HUES64 (cell line): Measurements from ENCODE around the gene KRT6A.
"Not testable (repeated sequence)": the region's sequence is repeated elsewhere in the genome, so short reads cannot be mapped to it uniquely, and the experiment has no call there.

Experiments
- H3K27ac ChIP-seq: 2 replicates; pipeline ENCODE4 v1.7.0; 2013; ENCODE audit warnings: low read depth, low read length, inconsistent platforms
- H3K27me3 ChIP-seq: 2 replicates; pipeline ENCODE4 v1.6.1; 2013; ENCODE audit warnings: mild to moderate bottlenecking, low read length; ENCODE audit not compliant: insufficient read depth
- H3K36me3 ChIP-seq: 2 replicates; pipeline ENCODE4 v1.6.1; 2013; ENCODE audit warnings: mild to moderate bottlenecking, low read length; ENCODE audit not compliant: insufficient read depth
- H3K4me1 ChIP-seq: 2 replicates; pipeline ENCODE4 v1.6.1; 2013; ENCODE audit warnings: mild to moderate bottlenecking, low read length, moderate library complexity; ENCODE audit not compliant: insufficient read depth
- H3K4me3 ChIP-seq: 2 replicates; pipeline ENCODE4 v1.5.1; 2013; ENCODE audit warnings: mild to moderate bottlenecking, low read length, moderate library complexity
- H3K9ac ChIP-seq: 2 replicates; pipeline ENCODE4 v1.6.1; 2013; ENCODE audit warnings: mild to moderate bottlenecking, low read depth, low read length
- H3K9me3 ChIP-seq: 2 replicates; pipeline ENCODE4 v1.6.1; 2013; ENCODE audit warnings: low read depth, low read length; ENCODE audit not compliant: insufficient read depth
- WGBS: fragments of 150-250, 120-280 bp; methylation state at CpG from one replicate; pipeline ENCODE4 v1.1.7; 2013; ENCODE audit warnings: missing lambda C conversion rate; 5-methylcytosine and 5-hydroxymethylcytosine counted together

KRT6A gene

DNA sequence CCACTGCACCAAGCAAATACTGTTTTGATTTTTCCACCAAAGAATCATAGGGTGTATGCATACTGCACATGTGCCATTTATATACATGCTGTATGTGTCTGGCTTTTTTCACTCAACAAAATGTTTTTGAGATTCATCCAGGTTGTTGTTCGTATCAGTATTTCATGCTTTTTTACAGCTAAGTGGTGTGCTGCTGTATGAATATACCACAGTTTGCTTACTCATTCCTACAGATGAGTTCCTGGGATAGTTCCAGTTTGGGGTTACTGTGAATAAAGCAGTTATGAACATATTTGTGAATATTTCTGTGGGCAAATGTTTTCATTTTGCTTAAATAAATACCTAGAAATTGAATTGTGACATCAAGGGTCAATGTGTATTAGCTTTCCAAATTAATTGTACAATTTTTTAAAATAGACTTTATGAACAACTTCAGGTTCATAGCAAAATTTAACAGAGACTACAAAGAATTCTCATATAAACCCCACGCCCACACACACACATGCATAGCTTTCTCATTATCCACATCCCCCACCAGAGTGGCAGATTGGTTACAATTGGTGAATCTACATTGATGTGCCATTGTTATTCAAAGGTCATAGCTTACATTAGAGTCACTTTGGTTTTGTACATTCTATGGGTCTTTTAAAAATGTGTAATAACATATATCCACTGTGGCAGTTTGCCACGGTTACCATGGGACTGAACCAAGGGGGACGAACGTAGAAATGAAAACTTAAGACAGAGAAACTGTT is 6.9 kb upstream of the KRT6A start:
- peaks cover 18% of the 10 kb centered on the region for H3K4me1 ChIP-seq
- 94% methylated on average over 5 of the region's 5 CpGs for WGBS
- H3K9me3 ChIP-seq, result no peaks in the 10 kb centered on the region
- H3K27ac ChIP-seq, result no peak overlapping the region
- no peaks in the 10 kb centered on the region for H3K27me3 ChIP-seq
- H3K36me3 ChIP-seq, result no peaks in the 10 kb centered on the region
- no peak overlapping the region for H3K4me3 ChIP-seq
- H3K9ac ChIP-seq, result no peak overlapping the region

DNA sequence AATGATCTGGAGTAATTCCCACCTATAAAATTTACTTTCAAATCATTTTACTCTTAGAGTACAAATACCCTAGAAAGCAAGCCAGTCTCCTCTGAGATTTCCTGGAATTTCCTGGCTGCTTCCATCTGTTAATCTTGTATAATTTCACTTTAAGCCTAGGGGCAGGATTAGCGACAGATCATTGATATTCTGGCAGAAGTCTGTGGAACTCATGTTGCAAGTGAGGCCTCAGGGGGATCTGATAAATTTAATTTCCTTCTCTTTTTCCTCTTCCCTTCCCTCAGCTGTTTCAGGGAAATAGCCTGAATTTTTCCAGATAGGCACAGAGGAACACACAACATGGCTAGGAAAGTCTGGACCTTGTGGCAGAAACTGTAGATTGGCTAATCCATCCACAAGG is 5.9 kb upstream of the KRT6A start:
- Histone ChIP-seq H3K27ac (no peak overlapping the region), H3K4me1 (peaks cover 18% of the 10 kb centered on the region), H3K27me3 (no peaks in the 10 kb centered on the region), H3K9ac (no peak overlapping the region), H3K36me3 (no peaks in the 10 kb centered on the region), H3K9me3 (no peaks in the 10 kb centered on the region), H3K4me3 (no peak overlapping the region)
- 75% methylated on average over 1 of the region's 1 CpG for whole genome bisulfite sequencing

GRCh38 chr12:52497975-52498374 is 4.9 kb upstream of the KRT6A start:
- no peak overlapping the region for H3K9ac ChIP-seq
- WGBS, result 96% methylated on average over 7 of the region's 7 CpGs
- no peaks in the 10 kb centered on the region for H3K27me3 ChIP-seq
- H3K27ac ChIP-seq, result no peak overlapping the region
- no peak overlapping the region for H3K4me3 ChIP-seq
- H3K9me3 ChIP-seq, result no peaks in the 10 kb centered on the region
- peaks cover 18% of the 10 kb centered on the region for H3K4me1 ChIP-seq
- no peaks in the 10 kb centered on the region for H3K36me3 ChIP-seq

DNA sequence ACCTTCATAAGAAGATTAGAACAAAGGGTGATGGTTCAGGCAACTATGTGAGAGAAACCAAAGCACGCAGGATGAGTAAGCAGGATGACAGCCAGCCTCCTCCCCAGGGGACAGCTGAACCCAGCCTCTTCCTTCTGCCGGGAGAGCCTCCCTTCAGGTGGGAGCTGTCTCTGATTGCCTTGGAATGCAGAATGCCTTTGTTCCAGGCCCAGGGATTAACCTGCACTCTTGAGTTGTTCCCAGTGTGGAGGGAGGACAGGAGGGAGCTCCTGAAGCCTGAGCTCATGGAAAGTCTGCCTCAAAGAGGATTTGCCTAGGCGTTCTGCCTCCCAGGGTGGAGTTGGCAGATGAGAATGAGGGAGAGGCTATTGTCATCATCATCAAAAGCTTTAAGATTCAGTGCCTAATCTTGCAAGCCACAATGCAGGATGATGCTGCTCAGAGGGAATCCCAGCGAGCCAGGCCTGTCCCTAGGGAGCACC is 3.6 kb upstream of the KRT6A start:
- WGBS, result 29% methylated on average over 4 of the region's 4 CpGs
- Histone ChIP-seq H3K9ac (peak overlapping the region; percentile 25; the same call in 1 of the 2 replicates), H3K4me3 (no peak overlapping the region), H3K9me3 (no peaks in the 10 kb centered on the region), H3K4me1 (peaks cover 18% of the 10 kb centered on the region), H3K27me3 (no peaks in the 10 kb centered on the region), H3K27ac (peak overlapping the region; percentile 82), H3K36me3 (no peaks in the 10 kb centered on the region)

- Histone ChIP-seq H3K27me3 (no peaks in the 10 kb centered on the region), H3K4me3 (no peak overlapping the region), H3K9ac (peak overlapping the region; percentile 25; the same call in 1 of the 2 replicates), H3K9me3 (no peaks in the 10 kb centered on the region), H3K36me3 (no peaks in the 10 kb centered on the region), H3K27ac (peak overlapping the region; percentile 82), H3K4me1 (peaks cover 18% of the 10 kb centered on the region)
- 25% methylated on average over 1 of the region's 2 CpGs for WGBS
Measured at GRCh38 chr12:52496054-52496453, 3.0 kb upstream of the KRT6A start.

DNA sequence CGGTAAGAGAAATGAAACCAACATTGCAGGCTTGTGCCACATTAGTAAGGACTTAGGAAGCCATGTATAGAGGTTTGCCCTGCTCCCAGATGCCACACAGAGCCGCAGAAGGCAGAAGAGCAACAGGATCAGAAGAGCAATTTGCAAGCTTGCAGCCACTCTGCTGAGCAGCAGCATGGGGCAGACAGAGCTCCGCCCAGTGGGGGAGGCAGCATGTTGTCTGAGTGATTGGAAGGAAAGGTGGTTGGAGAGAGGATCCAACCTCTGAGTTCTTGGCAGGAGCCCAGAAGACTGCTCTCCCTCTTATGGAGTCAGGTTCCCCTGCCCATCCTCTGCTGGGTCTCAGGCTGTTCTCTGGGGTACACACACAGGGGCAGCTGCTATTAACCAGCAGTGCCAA is 2.3 kb upstream of the KRT6A start:
- Histone ChIP-seq H3K4me3 (no peak overlapping the region), H3K9ac (no peak overlapping the region), H3K36me3 (no peaks in the 10 kb centered on the region), H3K27me3 (no peaks in the 10 kb centered on the region), H3K4me1 (peaks cover 18% of the 10 kb centered on the region), H3K9me3 (no peaks in the 10 kb centered on the region), H3K27ac (no peak overlapping the region; the same call in 1 of the 2 replicates)
- WGBS, result 23% methylated on average over 3 of the region's 3 CpGs

DNA sequence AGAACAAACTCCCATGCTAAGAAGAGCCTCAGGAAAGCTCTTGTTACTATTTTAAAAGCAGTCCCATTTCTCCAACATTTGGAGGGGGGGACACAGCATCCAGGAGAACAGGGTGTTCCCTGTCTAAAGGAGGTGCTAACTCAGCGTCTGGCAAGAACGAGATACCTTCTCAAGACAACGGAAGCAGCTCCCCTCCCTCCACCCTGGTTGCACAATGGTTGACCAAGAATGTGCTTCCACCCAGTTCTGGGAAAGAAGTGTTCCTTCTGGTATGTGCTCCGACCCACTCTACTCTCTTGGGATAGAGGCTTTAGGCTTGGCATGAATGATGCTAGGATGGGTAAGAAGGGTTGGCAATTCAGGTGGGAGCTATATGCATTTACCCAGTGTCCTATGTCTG is 1.5 kb upstream of the KRT6A start:
- Histone ChIP-seq H3K9ac (no peak overlapping the region), H3K36me3 (no peaks in the 10 kb centered on the region), H3K4me3 (no peak overlapping the region), H3K4me1 (peaks cover 18% of the 10 kb centered on the region), H3K27ac (no peak overlapping the region), H3K27me3 (no peaks in the 10 kb centered on the region), H3K9me3 (no peaks in the 10 kb centered on the region)
- WGBS, result 85% methylated on average over 4 of the region's 4 CpGs

DNA sequence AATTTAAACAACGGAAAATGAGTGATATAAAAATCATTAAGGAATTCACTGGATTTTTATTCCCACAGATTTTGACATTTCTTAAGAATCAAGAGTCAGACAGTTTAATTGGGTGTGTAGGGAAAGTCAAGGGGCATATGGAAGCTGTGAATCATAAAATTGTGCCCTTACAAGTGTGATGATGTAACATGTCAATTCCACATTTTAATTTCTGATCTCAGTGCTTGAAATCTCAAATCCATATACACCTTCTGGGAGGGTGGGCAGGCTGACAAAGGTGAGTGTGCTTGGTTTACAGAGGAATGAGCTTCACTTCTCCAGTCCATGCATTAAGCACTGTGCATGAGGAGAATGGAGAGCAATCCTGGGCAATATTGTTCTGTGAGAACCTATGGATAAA is 1.0 kb upstream of the KRT6A start:
- no CpG with 5 or more reads among the region's 1 CpG for WGBS
- Histone ChIP-seq H3K9ac (no peak overlapping the region), H3K9me3 (no peaks in the 10 kb centered on the region), H3K4me1 (peaks cover 18% of the 10 kb centered on the region), H3K4me3 (no peak overlapping the region), H3K27ac (no peak overlapping the region), H3K27me3 (no peaks in the 10 kb centered on the region), H3K36me3 (no peaks in the 10 kb centered on the region)

GRCh38 chr12:52492405-52492804 is 652 bp downstream of the KRT6A start:
- WGBS, result 95% methylated on average over 5 of the region's 6 CpGs
- H3K27me3 ChIP-seq, H3K27ac ChIP-seq, H3K9me3 ChIP-seq, H3K9ac ChIP-seq, H3K36me3 ChIP-seq, H3K4me3 ChIP-seq: not testable (repeated sequence)
- peaks cover 18% of the 10 kb centered on the region for H3K4me1 ChIP-seq

GRCh38 chr12:52491495-52491894 is 1.6 kb downstream of the KRT6A start:
- H3K27ac ChIP-seq, H3K4me3 ChIP-seq, H3K9me3 ChIP-seq, H3K27me3 ChIP-seq, H3K36me3 ChIP-seq, H3K9ac ChIP-seq: not testable (repeated sequence)
- H3K4me1 ChIP-seq, result peaks cover 10% of the 10 kb centered on the region
- WGBS, result 94% methylated on average over 8 of the region's 8 CpGs

DNA sequence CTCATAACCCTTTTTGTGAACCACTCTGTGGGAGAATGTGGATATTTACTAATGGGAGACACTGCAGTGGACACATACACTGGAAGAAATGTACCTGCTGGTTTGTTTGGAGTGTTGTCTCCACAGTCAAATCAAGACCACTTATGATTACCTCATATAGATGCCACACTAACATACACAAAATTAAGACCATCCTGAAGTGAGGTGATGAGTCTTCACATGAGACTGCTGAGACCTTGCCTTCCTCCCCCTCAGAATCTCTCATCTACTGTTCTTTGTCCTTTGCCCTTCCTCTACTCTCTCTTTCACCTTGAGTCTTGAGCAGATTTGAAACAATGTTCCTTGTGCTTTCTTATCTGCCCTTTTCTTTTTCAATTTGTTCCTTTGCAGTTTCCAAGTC is 4.3 kb downstream of the KRT6A start:
- Histone ChIP-seq H3K9me3 (no peaks in the 10 kb centered on the region; the same call in 1 of the 2 replicates), H3K4me1 (no peaks in the 10 kb centered on the region), H3K36me3 (no peaks in the 10 kb centered on the region), H3K27me3 (no peaks in the 10 kb centered on the region), H3K27ac (no peak overlapping the region), H3K4me3 (no peak overlapping the region), H3K9ac (no peak overlapping the region)
